IPS-NIHi11 (cell line): ENCODE measurements around the gene VRK1.
A peak's percentile ranks its signal among the peaks of the same experiment; 100 is the strongest.
"Not testable (repeated sequence)": the region's sequence is repeated elsewhere in the genome, so short reads cannot be mapped to it uniquely, and the experiment has no call there.

ENCODE experiments used
- DNase-seq: peaks from one replicate; pipeline ENCODE4 v3.0.0; 2012; ENCODE audit warnings: mixed read lengths, low spot score

The VRK1 gene

GRCh38 chr14:96796851-96797581 is at the start of gene VRK1:
VRK1 (plus strand) TSS chr14:96797382; CDS start chr14:96833472, 36,090 bp downstream.
- peak; percentile 96 for DNase-seq

- no peak for DNase-seq
These were observed 49.6 kb upstream of the VRK1 start for GRCh38 chr14:96747608-96748007.

- no peak for DNase-seq
These were observed 48.8 kb upstream of the VRK1 start for GRCh38 chr14:96748362-96748761.

GRCh38 chr14:96751505-96751904 is 45.7 kb upstream of the VRK1 start:
- no peak for DNase-seq

- no peak for DNase-seq
These were observed 45.1 kb upstream of the VRK1 start for GRCh38 chr14:96752125-96752524.

- DNase-seq: no peak
These were observed 44.6 kb upstream of the VRK1 start for GRCh38 chr14:96752594-96752993.

- DNase-seq: no peak
These were observed 42.9 kb upstream of the VRK1 start for GRCh38 chr14:96754162-96754844.

GRCh38 chr14:96754845-96755184 is 42.4 kb upstream of the VRK1 start:
- peak; percentile 37 for DNase-seq

- DNase-seq: no peak
These were observed 40.4 kb upstream of the VRK1 start for GRCh38 chr14:96756745-96757144.

- DNase-seq: no peak
These were observed 39.7 kb upstream of the VRK1 start for GRCh38 chr14:96757456-96757855.

- DNase-seq: no peak
These were observed 36.1 kb upstream of the VRK1 start for GRCh38 chr14:96761066-96761465.

GRCh38 chr14:96762650-96763049 is 34.5 kb upstream of the VRK1 start:
- peak; percentile 83 for DNase-seq

GRCh38 chr14:96764012-96764411 is 33.2 kb upstream of the VRK1 start:
- no peak for DNase-seq

GRCh38 chr14:96765205-96765604 is 32.0 kb upstream of the VRK1 start:
- not testable (repeated sequence) for DNase-seq

- no peak for DNase-seq
These were observed 24.3 kb upstream of the VRK1 start for GRCh38 chr14:96772929-96773328.

GRCh38 chr14:96776791-96777190 is 20.4 kb upstream of the VRK1 start:
- DNase-seq: no peak

GRCh38 chr14:96780500-96780899 is 16.7 kb upstream of the VRK1 start:
- DNase-seq: no peak

- DNase-seq: no peak
These were observed 15.8 kb upstream of the VRK1 start for GRCh38 chr14:96781371-96781770.

GRCh38 chr14:96782436-96782835 is 14.7 kb upstream of the VRK1 start:
- no peak for DNase-seq

- no peak for DNase-seq
These were observed 13.9 kb upstream of the VRK1 start for GRCh38 chr14:96783043-96783914.

GRCh38 chr14:96783915-96784224 is 13.3 kb upstream of the VRK1 start:
- DNase-seq: no peak

- DNase-seq: no peak
These were observed 7.0 kb upstream of the VRK1 start for GRCh38 chr14:96790186-96790585.

- DNase-seq: no peak
These were observed 6.5 kb upstream of the VRK1 start for GRCh38 chr14:96790706-96791105.
